Lung microvascular endothelial cell (primary cell): ENCODE data around the gene GANAB. TPM values are rescaled to one million over a fixed set of nuclear protein-coding genes. Genes with fewer than 3 reads are reported as not detected.
A peak's percentile ranks its signal among the peaks of the same experiment; 100 is the strongest.
"Not testable (repeated sequence)": the region's sequence is repeated elsewhere in the genome, so short reads cannot be mapped to it uniquely, and the experiment has no call there.

Source experiments
- DNase-seq, 2 donors: peaks; one replicate each; pipeline versions ENCODE4 v3.0.0 to v3.0.0-alpha.2; 2010; ENCODE audit warnings: low read depth in 2 of 2
- total RNA-seq: library from RNA; depleted of rRNA; stranded (reverse); fragments of >200 nt; gene quantifications from 2 replicates; pipeline ENCODE4 v1.2.1, GENCODE V29; 2014

GANAB gene
- 170 and 189 TPM in 2 replicates for total RNA-seq

GRCh38 chr11:62645946-62646824, at the start of gene GANAB:
TSS of gene GANAB (minus strand) at chr11:62646613. CDS start at chr11:62646599, 14 bp downstream.
- DNase-seq: peak; percentile 98 to 99

DNA sequence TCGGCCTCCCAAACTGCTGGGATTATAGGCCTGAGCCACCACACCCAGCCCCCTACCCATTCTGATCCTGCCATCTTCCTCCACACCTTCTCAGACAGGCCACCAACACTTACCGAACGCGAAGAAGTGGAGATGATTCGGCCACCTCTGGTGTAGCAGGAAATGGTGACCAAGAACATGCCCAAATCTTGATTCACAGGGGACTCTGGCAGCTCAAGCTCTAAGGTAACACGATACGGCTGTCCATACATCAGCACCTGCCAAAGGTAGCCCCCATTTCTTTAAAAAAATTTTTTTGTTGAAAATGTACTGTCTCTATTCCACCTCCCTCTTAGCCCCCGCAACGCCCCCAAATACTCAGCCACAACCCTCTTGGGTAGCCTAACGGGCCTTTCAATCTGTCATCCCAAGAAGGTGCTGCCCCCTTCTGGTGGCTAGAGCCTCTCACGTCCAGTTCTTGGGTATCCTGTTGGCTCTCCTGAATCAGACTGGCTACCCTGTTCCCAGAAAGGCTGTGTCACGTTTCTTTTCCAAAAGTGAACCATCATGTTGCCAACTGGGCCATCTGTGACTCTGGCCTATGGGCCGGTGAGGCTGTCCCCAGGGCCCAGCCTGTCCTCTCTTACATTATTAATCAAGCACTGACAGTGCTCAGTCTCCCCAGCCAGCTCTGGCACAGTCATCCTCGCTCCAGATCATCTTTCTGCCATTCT, 48.2 kb upstream of the GANAB start:
- DNase-seq: peak; percentile 88 to 91

- DNase-seq: not testable (repeated sequence)
Observed at GRCh38 chr11:62693624-62694023, 47.2 kb upstream of the GANAB start.

- DNase-seq: no peak
Observed at GRCh38 chr11:62689421-62690183, 43.2 kb upstream of the GANAB start, which contains the start of gene LRRN4CL. TSS of gene LRRN4CL (minus strand) at chr11:62689530. CDS start at chr11:62688508, 1,022 bp downstream.

- DNase-seq: no peak
Observed at GRCh38 chr11:62688491-62688890, 42.1 kb upstream of the GANAB start.

DNA sequence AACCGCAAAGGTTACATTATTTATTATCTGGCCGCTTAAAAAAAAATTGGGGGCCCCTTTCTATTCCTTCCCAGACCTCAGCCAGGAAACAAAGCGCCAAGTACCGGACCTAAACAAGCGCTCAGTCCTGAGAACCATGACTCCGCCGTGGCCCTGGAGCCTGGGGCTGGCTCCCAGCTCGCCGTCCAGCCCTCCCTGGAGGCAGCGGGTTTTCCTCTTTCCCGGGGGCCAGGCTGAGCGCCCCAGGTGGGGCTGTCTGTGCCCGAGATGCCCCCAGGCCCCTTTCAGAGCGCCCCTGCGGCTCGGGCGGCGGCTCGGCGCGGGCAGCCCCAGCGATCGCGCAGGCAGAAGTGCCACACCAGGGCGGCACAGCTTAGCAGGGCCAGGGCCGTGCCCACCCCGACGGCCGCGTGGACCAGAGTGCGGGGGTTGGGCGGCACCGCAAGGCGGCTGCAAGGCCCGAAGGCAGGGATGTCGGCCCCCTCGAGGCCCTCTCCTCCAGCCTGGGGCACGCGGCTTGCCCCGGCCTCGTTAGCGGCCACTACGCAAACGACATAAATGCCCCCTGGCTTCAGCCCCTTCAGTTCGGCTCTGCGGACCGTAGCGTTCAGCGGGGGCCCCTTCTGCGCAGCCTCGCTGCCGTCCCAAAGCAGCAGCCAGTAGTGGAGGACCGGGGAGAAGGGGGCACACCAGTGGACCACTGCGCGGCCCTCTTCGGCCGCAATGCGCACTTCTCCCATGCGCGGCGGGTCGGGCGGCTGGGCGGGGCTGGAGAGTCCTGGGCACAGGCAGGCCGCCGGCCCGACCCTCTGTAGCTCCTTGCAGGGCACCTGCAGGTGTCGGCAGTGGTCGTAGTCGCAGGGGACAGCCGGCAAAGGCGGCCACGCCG, 41.3 kb upstream of the GANAB start:
- DNase-seq: no peak

DNA sequence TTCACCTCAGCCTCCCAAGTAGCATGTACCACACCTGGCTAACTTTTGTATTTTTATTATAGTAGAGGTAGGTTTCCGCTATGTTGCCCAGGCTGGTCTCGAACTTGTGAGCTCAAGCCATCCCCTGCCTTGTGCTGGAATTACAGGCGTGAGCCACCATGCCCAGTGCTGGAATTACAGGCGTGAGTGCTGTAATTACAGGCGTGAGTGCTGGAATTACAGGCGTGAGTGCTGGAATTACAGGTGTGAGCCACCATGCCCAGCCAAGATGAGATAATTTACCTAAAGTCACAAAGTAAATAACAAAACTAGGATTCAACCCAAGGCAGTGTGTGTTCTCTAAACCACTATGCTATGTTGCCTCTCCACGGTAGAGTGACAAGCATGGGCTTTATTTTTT, 36.1 kb upstream of the GANAB start:
- no peak for DNase-seq

DNA sequence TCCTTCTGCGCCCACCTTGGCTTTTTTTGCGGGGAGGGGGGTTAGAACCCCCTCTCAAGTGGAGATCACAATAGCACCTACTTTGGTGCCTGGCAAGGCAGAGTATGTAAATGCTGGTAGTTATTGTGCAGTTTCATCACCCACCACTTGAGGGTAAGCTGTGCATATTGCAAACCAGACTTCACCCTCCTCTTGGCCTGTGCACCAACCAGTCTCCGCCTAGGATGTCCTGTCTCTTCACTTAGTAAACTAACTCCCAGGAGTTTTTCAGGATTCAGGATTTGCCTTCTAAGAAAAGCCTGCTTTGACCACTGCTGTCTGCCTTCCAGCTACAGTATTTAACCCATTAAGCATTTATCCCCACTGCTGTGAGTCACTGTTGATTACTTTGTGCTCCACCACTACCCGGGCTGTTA, 34.4 kb upstream of the GANAB start:
- DNase-seq: peak; percentile 84 to 85

- peak; percentile 89 to 91 for DNase-seq
Observed at GRCh38 chr11:62678770-62679696, 32.6 kb upstream of the GANAB start, which contains the start of gene UBXN1. TSS of gene UBXN1 (minus strand) at chr11:62679073. CDS start at chr11:62678923, 150 bp downstream.

GRCh38 chr11:62678433-62678769, 32.0 kb upstream of the GANAB start:
- no peak for DNase-seq

DNA sequence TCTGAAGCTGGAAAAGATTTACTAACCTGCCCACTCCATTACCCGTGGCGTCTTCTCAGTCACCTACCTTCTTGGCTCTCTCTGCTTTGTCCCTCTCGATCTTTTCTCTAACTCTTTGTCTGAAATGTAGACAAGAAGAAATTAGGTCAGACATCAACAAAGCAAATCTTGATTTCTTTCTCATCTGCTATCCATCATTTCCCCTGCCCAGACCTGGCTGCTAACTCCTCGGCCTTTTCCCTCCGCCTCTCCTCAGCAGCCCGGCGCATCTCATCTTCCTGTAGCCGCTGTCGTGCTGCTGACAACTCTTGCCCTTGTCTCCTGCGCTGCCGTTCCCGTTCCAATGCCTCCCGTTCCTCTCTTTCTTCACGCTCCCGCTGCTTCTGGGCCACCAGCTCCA, 31.3 kb upstream of the GANAB start:
- DNase-seq: no peak

- no peak for DNase-seq
Observed at GRCh38 chr11:62677156-62677555, 30.7 kb upstream of the GANAB start.

- DNase-seq: no peak
Observed at GRCh38 chr11:62676698-62677097, 30.3 kb upstream of the GANAB start.

- not testable (repeated sequence) for DNase-seq
Observed at GRCh38 chr11:62675415-62675814, 29.0 kb upstream of the GANAB start.

- DNase-seq: no peak
Observed at GRCh38 chr11:62673196-62673525, 26.7 kb upstream of the GANAB start.

DNA sequence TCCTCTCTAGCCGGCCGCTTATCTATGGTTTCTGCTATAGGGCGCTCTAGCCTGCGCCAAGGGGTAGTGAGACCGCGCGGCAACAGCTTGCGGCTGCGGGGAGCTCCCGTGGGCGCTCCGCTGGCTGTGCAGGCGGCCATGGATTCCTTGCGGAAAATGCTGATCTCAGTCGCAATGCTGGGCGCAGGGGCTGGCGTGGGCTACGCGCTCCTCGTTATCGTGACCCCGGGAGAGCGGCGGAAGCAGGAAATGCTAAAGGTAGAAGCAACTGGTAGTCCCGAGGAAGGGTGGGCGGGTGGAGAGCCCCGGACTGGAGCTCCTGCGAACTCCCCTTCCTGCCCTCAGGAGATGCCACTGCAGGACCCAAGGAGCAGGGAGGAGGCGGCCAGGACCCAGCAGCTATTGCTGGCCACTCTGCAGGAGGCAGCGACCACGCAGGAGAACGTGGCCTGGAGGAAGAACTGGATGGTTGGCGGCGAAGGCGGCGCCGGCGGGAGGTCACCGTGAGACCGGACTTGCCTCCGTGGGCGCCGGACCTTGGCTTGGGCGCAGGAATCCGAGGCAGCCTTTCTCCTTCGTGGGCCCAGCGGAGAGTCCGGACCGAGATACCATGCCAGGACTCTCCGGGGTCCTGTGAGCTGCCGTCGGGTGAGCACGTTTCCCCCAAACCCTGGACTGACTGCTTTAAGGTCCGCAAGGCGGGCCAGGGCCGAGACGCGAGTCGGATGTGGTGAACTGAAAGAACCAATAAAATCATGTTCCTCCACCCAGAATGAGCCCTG, 25.4 kb upstream of the GANAB start, which contains the start of the genes LBHD1 and UQCC3:
TSS of gene LBHD1 (minus strand) at position 660 of the 782 bp plus-strand sequence. CDS start 2,236 bp downstream, outside the sequence.
TSS of gene UQCC3 (plus strand) at position 66 of the 782 bp plus-strand sequence. CDS start at position 139, 73 bp downstream.
- DNase-seq: peak; percentile 87 to 92

GRCh38 chr11:62671236-62671607, 24.8 kb upstream of the GANAB start:
- DNase-seq: no peak

DNA sequence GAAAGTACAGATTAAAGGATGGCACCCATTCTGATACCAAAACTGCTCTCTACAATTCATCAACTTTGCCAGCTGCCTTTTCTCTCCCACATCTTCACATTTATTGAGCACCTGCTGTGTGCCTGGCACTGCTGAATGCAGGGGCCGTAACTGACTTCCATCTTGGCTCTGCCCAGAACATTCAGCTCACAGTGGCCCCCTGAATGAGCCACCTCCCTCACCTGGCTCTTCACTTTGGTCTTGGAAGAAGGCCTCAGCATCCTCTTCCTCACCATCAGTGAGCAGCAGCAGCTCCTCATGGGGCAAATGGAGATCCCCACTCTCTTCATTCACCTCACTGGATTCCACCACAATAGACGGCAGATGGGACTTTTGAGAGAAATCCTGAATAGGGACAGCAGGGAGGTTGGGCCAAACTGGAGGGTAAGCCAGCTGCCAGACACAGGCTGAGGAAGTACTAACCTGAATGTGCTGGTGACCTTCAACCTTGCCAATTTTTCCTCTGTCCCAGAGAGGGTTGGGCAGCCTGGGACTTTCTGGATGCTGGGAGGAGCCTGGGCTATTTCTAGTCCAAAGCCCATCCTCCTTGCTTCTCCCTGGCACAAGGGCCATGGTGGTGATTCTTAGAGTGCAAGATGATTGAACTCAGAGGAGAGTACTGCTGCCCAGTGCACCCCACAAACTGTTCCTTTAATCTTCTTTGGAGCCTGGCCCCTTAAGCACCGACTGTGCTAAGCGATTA, 23.2 kb upstream of the GANAB start:
- DNase-seq: no peak
